GM12874 (cell line): ENCODE measurements around the gene TMED9.

Source experiments
- TF ChIP-seq, protein P1 (sequence below): IDR thresholded peaks from 2 replicates; pipeline ENCODE4 v1.5.1; 2011; ENCODE audit warnings: low read depth, mild to moderate bottlenecking, control low read depth, low read length, moderate library complexity; ENCODE audit not compliant: insufficient read depth

TMED9 gene

DNA sequence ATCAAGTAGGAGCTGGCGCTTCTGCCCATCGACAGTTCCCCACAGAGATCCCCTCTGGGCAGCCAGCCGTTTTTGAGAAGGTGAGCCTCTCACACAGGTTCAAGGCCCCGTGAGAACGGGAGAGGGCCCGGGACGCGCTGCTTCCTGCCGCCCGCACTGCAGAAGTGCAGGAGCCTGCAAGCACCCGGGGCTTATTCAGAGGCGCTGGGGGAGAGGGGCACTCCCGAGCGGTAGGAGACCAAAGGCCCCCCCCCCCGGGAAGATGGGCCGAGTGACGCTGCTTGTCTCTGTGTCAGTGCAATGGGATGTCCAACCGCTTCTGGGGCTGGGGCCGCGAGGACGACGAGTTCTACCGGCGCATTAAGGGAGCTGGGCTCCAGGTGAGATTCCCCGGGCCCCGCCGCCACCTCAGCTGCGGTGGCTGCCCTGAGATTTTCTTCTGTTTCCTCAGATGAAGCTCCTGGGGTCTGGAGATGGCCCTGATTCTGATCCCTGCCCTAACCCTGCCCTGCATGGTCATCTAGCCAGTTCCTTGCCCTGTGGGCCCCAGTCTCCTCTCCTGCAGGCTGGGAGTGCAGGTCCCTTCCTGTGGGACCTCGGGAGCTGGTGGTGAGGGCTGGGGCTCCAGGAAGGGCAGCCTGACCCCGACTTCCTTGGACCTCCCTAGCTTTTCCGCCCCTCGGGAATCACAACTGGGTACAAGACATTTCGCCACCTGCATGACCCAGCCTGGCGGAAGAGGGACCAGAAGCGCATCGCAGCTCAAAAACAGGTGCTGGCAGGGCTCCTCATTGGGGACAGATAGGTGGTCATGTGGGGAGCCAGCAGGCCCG is 16.5 kb downstream of the TMED9 start:
- TF ChIP-seq, protein P1, sequence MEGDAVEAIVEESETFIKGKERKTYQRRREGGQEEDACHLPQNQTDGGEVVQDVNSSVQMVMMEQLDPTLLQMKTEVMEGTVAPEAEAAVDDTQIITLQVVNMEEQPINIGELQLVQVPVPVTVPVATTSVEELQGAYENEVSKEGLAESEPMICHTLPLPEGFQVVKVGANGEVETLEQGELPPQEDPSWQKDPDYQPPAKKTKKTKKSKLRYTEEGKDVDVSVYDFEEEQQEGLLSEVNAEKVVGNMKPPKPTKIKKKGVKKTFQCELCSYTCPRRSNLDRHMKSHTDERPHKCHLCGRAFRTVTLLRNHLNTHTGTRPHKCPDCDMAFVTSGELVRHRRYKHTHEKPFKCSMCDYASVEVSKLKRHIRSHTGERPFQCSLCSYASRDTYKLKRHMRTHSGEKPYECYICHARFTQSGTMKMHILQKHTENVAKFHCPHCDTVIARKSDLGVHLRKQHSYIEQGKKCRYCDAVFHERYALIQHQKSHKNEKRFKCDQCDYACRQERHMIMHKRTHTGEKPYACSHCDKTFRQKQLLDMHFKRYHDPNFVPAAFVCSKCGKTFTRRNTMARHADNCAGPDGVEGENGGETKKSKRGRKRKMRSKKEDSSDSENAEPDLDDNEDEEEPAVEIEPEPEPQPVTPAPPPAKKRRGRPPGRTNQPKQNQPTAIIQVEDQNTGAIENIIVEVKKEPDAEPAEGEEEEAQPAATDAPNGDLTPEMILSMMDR = no peak

DNA sequence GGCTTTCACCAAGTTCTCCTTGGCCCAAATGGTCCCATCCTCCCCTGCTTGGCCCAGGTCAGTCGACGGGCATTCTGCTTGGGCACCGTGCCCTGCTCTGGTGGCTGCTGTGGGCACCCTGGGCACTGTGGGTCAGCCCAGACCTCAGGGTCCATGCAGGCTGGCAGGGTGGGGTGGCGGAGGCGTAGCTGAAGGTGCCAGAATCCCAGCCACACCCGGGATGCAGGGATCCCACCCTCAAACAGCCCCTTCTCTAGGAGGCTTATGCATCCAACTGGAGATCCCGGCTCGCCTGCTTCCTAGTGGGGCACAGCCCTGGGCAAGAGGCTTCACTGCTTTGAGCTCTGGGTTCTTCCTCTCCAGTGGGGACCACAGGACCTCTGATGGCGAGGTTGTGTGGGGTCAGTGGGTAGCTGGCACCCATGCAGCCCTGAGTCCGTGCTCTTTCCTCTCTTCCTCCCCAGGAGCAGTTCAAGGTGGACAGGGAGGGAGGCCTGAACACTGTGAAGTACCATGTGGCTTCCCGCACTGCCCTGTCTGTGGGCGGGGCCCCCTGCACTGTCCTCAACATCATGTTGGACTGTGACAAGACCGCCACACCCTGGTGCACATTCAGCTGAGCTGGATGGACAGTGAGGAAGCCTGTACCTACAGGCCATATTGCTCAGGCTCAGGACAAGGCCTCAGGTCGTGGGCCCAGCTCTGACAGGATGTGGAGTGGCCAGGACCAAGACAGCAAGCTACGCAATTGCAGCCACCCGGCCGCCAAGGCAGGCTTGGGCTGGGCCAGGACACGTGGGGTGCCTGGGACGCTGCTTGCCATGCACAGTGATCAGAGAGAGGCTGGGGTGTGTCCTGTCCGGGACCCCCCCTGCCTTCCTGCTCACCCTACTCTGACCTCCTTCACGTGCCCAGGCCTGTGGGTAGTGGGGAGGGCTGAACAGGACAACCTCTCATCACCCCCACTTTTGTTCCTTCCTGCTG is 17.4 kb downstream of the TMED9 start:
- TF ChIP-seq, protein P1 = no peak

DNA sequence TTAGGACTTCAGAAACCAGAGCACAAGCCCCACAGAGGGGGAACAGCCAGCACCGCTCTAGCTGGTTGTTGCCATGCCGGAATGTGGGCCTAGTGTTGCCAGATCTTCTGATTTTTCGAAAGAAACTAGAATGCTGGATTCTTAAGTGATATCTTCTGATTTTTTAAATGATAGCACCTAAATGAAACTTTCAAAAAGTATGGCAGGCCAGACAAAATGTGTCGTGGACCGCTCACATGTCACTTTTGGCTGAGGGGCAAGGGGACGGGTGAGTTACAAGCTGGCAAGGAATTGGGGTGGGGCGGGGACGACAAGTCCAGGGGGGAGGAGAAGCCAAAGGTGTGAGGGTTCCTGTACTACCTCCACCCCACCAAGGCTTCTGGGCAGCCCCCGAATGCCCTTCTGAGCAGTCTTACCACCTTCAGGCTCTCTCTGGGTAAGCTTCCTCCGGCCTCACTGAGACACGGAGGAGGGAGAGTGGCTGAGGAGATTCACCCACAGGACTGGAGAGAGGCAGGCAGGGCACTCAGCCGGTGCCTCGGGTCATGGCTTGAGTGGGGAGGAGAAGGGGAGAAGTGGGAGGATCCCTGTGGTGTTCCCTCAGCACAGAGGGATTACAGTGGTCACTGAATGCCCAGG is 18.2 kb downstream of the TMED9 start:
- TF ChIP-seq, protein P1 = no peak

DNA sequence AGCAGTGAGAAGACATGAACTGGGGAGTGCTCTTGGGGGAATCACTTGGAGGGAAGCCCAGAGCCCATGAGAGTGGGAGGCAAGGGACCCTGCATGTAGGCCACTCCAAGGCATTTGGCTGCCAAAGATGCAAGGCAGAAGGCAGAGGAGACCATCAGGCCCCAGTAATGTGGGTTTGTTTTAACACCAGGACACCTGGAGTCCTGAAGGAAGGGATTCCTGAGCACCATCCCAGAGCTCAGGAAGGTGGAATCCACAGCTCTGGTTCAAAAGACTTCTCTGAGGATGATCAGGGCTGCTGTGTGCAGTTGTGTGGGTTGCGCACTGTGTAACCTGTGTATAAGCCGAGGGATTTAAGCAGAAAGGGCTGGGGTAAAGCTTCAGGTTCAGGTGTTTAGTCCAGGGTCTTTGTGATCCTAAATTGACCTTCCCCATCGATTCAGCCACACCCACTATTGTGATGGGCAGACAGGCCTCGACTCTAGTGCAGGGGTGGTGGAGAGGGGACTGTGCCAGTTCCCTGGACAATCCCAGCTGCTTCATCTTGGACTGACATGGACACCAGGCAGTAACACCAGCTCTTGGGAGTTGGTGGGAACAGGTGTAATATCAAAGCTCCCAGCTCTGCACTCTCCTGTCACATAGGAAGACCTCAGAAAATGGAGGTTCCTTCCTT is 18.9 kb downstream of the TMED9 start:
- TF ChIP-seq, protein P1 = no peak

DNA sequence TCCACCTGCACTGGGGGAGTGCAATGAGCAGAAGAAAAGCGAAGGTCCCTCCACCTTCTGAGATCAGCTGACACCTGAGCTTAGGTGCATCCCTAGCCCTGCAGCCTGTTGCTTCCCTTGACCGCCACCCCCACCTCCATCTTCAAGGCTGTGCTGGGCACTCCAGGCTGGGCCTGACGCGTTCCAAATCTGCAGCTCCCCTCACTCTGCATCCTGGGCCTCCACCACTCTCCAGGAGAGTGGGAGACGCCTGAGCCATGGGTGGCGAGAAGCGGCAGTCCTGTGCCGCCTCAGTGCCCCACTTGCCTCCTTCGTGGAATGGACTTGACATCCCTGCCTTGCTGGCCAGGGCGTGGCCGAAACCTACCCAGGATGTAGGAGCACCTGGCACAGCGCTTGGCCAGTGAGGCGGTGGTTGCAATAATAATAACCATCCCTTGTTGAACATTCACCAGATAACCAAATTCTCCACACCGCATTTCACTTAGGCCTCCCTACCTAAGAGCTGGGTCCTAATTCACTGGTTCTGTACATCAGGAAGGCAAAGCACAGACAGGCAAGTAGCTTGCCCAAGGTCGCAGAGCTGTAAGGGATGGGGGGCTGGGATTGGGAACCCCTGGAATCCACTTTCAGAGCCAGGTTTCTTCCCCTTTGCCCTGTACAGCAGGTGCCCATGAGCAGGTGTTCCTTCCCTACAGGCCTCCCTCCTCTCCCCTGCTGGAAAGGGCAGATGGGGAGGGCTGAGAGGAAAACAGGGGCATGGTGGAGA is 19.6 kb downstream of the TMED9 start:
- TF ChIP-seq, protein P1 = no peak

DNA sequence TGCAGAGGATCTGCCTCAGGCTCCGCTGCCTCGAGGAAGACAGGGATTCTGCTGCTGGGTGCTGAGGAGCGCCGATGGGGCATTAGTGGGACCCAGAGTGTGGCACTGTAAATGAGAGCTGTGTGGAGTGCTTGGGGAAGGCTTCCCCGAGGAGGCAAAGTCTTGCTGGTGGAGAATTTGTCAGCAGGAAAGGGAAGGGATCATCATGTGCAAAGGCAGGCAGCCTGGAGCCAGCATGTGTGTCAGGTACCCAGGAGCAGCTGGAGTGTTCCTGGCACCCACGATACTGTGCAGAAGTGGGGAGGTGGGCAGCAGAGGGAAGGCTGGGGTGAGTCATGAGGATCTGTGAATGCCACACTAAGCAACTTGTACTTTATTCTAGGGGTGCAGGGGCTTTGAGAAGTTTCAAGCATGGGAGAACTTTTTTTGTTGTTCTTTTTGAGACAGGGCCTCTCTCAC is 20.2 kb downstream of the TMED9 start:
- TF ChIP-seq, protein P1 = no peak
